Measurements from ENCODE around the gene FBH1. TPM values are rescaled to one million over a fixed set of nuclear protein-coding genes. Genes with fewer than 3 reads are reported as not detected.
"Not testable (repeated sequence)": the region's sequence is repeated elsewhere in the genome, so short reads cannot be mapped to it uniquely, and the experiment has no call there.

FBH1 gene
- total RNA-seq, 1 donor from 2014 or later: 75.2 TPM

DNA sequence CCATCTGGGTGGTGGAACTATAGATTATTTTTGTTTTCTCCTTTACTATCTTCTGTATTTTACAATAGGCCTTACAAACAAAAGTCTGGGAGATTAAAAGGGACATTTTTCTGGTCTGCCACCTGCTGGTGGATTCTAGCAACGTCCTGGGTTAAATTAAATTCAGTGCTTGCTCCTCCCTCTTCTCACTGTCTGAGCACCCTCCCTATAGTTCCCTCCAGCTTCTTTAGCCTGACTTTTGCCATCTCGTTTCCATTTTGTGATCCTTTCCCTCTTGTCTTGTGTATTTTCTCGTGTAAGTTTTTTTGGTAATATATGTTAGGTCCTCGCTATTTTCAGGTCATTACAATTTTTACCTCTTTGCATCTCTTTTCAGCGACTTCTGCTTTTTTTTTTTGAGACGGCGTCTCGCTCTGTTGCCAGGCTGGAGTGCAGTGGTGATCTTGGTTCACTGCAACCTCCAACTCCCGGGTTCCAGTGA, 16.5 kb upstream of the FBH1 start:
- DNase-seq (ENCODE audit: low read depth): peak; percentile 83

DNA sequence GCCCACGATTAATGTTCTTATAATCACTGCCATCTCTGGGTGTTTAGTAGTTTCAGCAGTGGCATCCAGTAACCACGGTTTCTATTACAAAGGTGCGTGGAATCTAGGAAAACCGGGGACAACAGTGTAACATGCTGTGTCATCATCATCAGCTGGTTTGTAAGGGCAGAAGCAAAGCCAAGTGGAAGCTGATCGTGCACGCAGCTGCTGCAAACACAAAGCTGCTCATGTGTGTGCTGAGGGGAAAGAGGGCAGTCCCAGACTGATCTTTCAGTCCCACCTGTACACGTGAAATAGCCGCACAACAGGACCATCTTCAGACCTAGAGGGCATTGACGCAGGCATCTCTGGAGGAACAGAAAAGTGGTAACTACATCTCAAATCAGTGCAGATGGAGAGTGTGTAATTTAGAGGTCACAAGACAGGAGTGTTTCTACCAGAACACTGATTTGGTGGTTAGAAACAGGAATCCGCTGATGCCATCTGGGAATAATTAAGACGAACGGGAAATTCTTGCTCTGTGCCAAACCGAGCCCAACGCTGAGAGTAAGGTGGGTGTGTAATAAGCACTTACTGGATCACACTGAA, 13.8 kb upstream of the FBH1 start:
- DNase-seq (ENCODE audit: low read depth): peak; percentile 63

DNA sequence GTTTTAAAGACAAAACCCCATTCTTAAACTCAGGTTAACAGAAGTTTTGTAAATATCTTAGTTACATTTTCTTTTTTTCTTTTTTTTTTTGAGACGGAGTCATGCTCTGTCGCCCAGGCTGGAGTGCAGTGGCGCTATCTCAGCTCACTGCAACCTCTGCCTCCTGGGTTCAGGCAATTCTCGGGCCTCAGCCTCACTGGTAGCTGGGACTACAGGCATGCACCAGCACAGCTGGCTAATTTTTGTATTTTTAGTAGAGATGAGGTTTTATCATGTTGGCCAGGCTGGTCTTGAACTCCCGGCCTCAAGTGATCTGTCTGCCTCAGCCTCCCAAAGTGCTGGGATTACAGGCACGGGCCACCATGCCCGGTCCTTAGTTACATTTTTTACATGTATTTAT, 13.0 kb upstream of the FBH1 start:
- not testable (repeated sequence) for DNase-seq (ENCODE audit: low read depth)

DNA sequence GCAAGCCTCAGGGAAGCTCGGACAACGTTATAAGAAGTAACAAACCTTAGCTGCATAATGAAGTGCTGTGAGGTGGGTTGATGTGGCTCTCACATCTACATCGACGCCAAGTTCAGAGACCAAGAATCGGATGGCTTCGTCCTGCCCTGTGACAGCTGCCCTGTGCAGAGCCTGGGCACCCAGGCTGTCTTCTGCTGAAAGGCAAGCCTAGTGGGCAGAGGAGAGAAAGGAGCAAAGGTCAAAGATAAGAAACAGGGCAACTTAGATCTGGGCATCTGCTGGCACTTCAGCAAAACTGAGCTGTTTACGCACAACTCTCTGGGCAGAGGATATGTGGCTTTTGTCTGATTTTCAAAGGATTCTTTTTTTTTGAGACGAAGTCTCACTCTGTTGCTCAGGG, 7.1 kb upstream of the FBH1 start:
- DNase-seq (ENCODE audit: low read depth): no peak

DNA sequence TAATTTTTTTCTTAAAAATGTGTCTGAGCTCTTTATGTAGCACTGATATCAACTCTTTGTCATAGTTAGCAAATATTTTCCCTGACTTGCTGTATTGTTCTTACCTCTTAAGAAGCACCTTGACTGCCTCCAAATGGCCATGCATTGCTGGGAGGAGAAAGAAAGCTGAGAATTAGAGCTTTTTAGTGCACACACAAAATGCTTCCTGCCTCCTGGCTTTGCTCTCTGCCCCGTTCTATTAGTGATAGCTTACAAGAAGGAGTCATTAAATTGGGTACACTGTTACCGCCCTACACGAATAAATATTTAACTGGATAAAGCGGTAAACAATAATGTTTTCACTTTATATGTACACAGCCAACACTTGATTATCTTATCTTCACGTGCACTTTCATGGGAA, 4.4 kb upstream of the FBH1 start:
- DNase-seq (ENCODE audit: low read depth): no peak

DNA sequence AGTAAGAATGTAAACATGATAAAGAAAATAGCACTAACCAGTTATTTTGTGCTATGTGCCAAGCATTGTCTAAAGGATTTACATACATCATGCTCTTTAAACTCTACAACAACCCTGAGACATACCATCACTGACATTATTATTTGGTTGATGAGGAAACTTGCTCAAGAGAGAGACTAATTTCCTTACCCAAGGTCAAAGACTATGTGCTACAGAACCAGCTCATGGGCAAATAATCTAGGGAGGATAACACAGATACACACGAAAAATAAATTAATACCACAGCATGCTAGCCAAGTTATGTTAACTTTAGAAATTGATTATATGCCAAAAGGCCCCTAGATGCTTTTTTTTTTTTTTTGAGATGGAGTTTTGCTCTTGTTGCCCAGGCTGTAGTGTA, 3.0 kb upstream of the FBH1 start:
- no peak for DNase-seq (ENCODE audit: low read depth)

DNA sequence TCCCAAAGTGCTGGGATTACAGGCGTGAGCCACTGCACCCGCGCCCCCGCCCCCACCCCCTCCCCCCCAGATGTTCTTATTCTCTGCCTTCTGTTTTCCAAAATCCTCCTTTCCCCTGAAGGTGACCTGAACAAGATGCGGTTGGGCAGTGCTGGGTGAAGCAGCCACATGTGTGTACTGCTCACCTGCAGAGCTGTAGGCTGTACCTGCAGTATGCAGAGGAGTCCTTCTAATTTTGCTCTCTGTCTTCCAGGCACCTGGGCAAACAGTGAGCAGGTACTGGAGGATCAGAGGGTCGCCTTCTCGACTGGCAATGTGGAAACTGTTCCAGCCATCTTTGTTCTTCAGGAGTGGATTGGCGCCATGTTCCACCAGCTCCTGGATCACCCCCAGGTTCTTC, 2.4 kb upstream of the FBH1 start:
- DNase-seq (ENCODE audit: low read depth): no peak

DNA sequence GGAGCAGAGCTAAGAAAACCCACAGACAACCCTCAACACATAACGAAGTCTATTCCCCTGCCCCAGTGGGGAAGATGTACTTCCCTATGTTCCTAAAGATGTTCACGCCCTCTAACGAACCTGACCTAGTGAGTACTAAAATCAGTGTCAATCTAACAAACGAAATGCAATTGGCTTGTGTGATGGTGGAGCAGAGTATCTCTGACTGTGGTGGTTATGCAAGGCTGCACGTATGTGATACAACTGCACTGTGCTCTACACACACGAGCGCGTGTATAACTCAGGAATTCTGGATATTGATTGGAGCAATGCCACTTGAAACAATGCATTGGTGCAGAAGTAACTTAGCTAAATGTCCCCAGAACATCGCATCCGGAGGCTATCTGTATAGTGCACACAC, 1.7 kb upstream of the FBH1 start:
- DNase-seq (ENCODE audit: low read depth): no peak

DNA sequence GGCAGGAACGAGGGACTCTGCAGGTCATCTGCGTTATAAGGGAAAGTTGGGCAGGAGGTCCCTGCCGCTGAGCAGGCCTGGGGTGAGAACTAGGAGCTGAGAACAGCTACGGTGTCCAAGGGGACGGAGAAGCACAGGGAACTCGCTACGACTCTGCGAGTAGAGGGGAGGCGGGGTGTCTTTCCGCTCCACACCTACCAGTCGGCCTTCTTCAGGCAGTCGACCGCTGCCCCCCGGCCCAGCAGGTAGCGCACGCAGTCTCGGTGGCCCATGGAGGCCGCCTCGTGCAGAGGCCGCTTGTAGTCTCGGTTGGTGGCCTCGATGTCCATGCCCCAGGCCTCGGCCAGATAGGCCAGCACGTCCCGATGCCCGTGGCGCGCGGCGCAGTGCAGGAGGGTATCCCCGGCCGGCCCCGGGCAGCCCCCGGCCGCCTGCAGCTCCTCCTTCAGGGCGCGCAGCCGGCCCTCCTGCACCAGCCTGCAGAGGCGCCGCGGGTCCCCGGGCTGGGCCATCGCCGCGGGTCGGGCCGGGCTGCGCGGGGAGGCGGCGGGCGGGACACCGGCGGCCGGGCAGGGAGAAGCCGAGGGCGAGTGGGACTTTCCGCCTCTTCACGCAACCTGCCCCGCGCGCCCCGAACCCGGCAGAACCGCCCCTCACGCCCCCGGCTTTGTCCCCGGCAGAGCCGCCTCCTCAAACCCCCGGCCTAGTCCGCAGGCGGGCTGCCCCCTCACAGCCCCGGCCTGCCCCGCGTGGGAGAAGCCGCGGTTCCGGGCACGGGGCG, 1.0 kb upstream of the FBH1 start:
- DNase-seq (ENCODE audit: low read depth): peak; percentile 35

DNA sequence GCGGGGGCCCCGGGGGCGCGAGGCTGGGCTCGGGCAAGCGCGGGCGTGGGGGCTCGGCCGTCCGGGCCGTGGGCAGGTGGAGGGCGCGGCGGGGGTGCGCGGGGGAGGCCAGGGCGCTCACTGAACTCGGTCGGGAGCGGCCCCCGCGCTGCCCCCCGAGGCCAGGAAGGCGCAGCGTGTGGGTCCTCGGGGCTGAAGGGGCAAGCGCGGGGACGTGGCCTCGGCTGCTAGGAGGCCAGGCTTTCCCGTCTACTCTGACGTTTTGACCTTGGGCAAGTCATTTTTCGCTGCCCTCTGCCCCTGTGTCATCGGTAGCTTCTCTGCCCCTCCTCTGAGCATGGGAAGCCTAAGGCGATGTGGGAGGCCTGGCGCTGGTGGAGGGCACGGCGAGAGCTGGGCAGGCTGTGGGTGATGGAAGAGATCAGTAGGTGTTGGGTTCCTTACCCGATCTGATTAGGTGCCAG, 441 bp downstream of the FBH1 start:
- DNase-seq (ENCODE audit: low read depth): peak; percentile 31

DNA sequence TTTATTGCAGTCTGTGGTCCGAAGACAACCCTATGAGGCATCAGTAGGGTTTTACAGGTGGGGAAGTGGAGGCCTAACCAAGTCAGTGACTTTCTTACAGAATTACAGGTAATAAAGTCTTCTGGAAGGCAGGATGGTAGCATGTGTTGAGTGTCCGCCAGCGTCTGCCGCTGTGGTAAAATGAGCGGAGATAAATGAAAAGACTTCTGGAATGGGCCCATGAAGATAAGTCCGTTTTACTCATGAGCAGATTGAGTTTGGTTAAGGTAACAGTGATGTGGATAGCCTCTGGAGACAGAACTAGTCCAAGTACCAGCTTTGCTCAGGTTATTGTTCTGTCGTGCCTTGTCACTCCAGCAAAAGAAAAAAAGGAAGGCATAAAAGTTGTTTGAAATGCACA, 966 bp downstream of the FBH1 start:
- DNase-seq (ENCODE audit: low read depth): no peak

DNA sequence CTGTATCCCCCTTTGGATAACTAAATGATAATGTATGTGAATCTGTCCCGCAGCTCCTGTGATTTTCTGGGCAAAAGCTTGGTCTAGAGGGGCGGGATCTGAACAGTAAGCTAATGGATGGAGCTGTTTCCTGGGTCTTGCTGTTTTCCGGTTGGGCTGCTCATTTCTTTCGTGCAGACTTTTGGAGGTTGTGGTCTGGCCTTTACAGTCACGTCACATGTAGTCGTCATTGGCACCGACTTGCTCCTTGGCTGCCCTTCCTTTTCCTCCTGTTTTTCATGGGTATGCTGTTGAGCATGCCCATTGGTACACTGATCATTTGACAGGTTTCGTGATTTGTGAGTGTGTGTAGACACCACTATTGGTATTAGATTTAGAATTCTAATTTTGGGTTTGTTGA, 2.0 kb downstream of the FBH1 start:
- DNase-seq (ENCODE audit: low read depth): no peak

DNA sequence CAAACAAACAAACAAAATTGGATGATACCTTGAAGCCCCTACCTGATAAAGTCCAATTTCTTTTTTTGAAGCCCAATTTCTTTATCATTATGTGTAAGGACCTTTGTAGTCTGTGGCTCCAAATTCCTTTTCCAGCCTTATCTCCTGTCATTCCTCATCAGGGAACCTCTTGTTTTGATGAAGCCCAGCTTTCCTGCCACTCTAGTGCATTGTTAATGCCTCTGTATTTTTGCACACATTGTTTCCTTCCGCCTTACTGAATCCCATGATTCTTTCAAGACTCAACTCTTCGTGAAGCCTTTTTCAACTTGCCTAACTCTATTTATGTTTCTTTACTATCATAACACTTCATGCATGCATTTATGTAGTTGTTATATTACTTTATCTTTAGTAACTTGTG, 3.3 kb downstream of the FBH1 start:
- DNase-seq (ENCODE audit: low read depth): no peak

DNA sequence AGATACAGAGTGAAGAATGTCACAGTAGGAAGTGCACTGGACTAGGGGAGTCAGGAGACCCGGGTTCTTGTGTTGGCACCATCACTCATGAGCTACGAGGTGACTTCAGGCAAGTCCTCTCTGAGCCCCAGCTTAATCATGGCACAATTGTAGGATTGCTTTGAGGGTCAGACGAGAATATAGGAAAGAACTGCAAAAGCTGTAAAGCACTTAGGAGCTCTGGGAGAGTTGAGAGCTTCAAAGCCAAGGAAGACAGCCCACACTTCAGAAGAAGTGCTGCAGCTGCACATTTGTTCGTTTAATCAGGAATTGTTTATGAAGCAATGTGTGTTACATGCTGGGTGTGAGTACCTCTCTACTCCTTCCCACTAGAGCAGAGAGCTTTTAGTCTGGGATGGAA, 4.4 kb downstream of the FBH1 start:
- DNase-seq (ENCODE audit: low read depth): no peak

DNA sequence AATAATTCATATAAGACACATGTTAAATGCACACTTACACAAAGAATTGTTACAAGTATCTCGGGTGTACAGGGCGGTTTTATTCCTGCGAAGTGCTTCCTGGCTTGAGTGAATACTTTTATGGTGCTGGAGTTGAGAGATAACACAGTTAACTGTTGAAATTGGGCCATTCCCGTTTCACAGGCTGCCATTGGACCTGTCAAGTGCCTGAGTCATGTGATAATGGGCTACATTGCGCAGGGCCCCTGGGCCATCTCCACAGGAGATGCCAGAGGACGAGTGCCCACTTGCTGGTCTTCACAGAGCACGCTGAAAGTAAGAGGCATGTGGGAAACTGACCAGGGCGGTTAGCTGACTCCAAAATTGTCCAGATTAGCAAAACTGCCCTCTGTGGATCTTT, 4.8 kb downstream of the FBH1 start:
- DNase-seq (ENCODE audit: low read depth): no peak

DNA sequence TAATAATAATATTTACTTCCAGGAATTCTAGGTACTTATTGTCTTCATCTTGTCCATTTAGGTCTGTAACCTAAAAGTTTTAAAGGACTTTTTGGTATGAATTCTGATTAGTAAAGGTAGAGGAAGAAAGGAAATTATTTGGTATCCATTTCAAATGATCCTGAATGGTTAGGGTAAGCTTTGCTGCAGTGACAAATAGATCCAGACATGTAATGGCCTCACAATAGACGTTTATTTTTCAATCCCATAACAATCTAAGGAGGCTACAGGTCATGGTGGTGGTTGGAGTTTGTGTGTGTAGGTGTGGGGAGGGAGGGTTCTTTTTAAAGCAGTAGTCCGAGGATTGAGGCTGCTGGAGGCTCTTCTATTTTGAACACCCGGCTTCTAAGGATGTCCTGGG, 5.3 kb downstream of the FBH1 start:
- no peak for DNase-seq (ENCODE audit: low read depth)

DNA sequence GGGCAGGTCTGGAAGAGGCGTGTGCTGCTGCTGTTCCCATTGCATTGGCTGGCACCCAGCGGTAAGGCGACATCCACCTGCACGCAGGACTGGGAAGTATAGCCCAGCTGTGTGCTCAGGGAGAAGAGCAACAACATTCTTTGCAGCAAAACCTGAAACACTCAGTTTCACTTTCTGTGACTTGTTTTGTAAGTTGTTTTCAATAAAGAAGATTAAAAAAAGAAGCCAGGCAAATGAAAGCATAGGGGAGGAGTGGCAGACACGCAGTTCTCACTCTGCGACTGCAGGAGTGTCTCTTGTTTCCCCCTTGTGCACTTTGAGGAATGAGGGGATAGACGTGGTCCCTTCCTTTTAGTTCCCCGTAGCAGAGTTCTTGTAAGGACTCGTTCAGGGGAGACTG, 5.8 kb downstream of the FBH1 start:
- DNase-seq (ENCODE audit: low read depth): no peak

DNA sequence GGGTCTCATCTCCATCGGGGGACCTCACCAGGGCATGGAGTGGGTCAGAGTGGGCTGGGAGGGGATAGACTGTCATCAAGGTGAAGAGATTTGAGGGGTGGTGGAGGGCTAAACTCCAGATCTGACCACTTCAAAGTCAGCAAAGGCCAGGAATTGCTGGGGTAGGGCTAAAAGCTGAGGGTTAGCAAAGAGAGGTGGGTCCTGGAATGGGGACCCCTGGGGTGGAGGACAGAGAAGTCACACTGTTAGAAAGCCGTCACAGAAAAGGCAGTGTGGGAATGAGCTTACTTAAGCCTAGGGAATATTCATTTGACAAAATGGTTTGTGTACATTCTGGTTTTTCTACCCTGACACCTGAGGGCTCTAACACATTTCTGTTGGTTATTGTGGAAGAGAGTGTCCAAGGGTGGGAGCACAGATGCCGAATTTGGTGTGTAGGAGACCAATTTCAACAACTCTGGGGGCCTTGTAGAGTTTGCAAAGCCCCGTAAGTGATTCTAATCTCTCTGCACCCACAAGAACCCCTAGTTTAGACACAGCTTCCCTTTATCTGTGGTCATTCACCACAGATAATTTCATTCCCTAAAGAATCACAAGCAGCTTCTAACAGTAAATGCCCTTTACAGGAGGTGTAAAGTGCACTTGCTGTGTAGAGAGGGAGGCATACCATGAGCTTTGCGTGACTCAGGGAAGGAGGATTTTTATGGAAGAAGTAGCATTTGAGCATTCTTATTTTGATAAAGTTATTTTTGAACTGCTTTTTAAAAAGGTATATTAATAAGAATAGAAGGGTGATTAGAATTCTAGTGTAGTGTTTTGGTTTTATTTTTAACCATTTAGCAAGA, 6.4 kb downstream of the FBH1 start:
- DNase-seq (ENCODE audit: low read depth): no peak

DNA sequence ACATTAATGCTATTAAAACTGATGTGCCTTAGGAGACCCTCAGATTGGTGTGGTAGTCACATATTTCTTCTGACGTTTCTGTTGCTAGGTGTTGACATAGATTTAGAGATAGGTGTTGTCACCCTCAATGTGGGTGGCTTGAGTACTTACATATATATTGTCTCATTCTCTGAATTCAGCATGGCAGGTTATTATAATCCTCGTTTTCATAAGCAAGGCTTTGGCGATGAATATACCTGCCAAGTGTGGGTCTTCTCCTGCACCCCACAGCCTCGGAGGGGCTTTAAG, 7.0 kb downstream of the FBH1 start:
- no peak for DNase-seq (ENCODE audit: low read depth)

DNA sequence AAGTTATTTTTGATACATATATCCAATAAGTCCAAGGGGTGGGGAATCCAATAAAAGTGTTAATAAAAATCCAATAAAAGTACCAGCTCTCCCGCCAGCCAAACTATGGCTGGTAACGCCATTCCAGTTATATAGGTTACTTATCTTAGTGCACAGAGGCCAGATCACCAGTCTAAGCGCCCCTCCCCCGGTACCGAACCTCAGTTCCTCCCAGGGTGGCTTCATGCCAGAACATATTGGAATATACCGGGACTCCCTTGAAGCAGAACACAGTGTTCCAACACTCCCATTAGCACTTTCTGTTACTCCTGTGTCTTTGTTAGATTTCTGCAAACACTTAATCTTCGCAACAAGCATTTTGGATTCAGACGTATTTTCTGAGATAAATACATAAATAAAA, 7.5 kb downstream of the FBH1 start:
- no peak for DNase-seq (ENCODE audit: low read depth)

DNA sequence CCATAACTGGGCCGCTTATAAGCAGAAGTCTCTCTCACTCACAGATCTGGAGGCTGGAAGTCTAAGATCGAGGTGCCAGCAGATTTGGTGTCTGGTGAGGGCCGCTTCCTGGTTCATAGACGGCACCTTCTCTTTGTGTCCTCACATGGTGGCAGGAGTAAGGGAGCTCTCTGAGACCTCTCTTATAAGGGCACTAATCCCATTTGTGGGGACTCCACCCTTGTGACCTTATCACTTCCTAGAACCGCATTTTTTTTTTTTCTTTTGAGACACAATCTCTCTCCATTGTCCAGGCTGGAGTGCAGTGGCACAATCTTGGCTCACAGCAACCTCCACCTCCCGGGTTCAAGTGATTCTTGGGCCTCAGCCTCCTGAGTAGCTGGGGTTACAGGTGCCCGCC, 8.1 kb downstream of the FBH1 start:
- no peak for DNase-seq (ENCODE audit: low read depth)

DNA sequence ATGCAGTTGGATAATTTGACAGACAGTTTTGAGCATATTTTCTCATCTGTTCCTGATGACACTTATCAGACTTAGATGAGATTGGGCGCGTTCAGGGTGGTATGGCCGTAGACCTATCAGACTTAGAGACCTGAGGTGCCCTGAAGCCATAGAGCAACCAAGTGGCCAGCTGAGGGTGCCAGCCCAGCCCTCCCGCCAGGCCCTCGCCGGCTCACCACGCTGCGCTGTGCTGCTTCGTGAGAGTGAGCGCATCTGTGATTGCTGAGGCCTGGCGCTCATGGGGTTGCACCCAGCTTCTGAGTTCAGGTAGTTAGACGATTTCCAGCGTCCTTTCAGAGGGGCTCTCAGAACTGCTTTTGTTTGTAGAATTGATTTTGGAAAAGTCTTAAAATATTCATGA, 10.2 kb downstream of the FBH1 start:
- DNase-seq (ENCODE audit: low read depth): no peak
